Upper lobe of left lung (tissue), 6 donors: ENCODE results near the gene CD300LG. TPM values are rescaled to one million over a fixed set of nuclear protein-coding genes. Genes with fewer than 3 reads are reported as not detected.

Source experiments
- ATAC-seq, 2 donors: fragments of 200-7000 bp; cut with Tn5 transposase; one replicate each; pipeline ENCODE4 v1.9.1; 2022; ENCODE audit warnings: mild to moderate bottlenecking in 2 of 2, moderate library complexity in 2 of 2; ENCODE audit not compliant: low FRiP score in 2 of 2
- DNase-seq, 2 donors: peaks; one replicate each; pipeline ENCODE4 v3.0.0-alpha.2; 2019 to 2020
- H3K27ac ChIP-seq, 4 donors: fragments of 200-600 bp; sonication (generic); one replicate each; pipeline ENCODE4 v1.5.1; 2016 to 2019
- H3K27me3 ChIP-seq, 4 donors: fragments of 200-600 bp; sonication (generic); one replicate each; pipeline ENCODE4 v1.5.1; 2017 to 2019
- H3K36me3 ChIP-seq, 4 donors: fragments of 200-600 bp; sonication (generic); one replicate each; pipeline ENCODE4 v1.5.1; 2016 to 2019
- H3K4me1 ChIP-seq, 4 donors: fragments of 200-600 bp; sonication (generic); one replicate each; pipeline ENCODE4 v1.5.1; 2018 to 2019
- H3K4me3 ChIP-seq, 4 donors: fragments of 200-600 bp; sonication (generic); one replicate each; pipeline ENCODE4 v1.5.1; 2017 to 2019; ENCODE audit warnings: mild to moderate bottlenecking in 2 of 4, moderate library complexity in 1 of 4
- H3K9me3 ChIP-seq, 4 donors: fragments of 200-600 bp; sonication (generic); one replicate each; pipeline ENCODE4 v1.5.1; 2018 to 2019
- CTCF ChIP-seq, 6 experiments: fragments of 450-650 bp in 4 of 6; fragments of 200-600 bp in 2 of 6; sonication (generic) in 2 of 6; IDR thresholded peaks; one replicate each; pipeline ENCODE4 v1.5.1; 2016 to 2019; ENCODE audit warnings: antibody characterized with exemption in 6 of 6
- EP300 ChIP-seq, 4 donors: sonication (generic); formaldehyde crosslinking; IDR thresholded peaks; one replicate each; pipeline ENCODE4 v1.5.1; 2017; ENCODE audit warnings: antibody characterized with exemption in 4 of 4, control low read depth in 2 of 4
- POLR2A ChIP-seq, 4 donors: fragments of 450-650 bp; IDR thresholded peaks; one replicate each; pipeline ENCODE4 v1.5.1; 2016 to 2017; ENCODE audit warnings: antibody characterized with exemption in 4 of 4, mild to moderate bottlenecking in 2 of 4
- POLR2AphosphoS5 ChIP-seq, 2 donors: sonication (generic); formaldehyde crosslinking; IDR thresholded peaks; one replicate each; pipeline ENCODE4 v1.5.1; 2017; ENCODE audit warnings: antibody characterized with exemption in 2 of 2
- WGBS, 2 donors: methylation state at CpG; one replicate each; pipeline ENCODE4 v1.1.5; 2017 to 2018; 5-methylcytosine and 5-hydroxymethylcytosine counted together
- total RNA-seq, 6 donors: library from RNA; depleted of rRNA in 4 of 6; stranded (reverse); fragments of >200 nt in 4 of 6; gene quantifications; one replicate each; pipeline versions ENCODE4 v1.1.0 to v1.2.1, GENCODE V29; 2016 to 2021
- donor health status: DM: no; HTN: no; CAD: no; lungs with moderate emphysema.
- donor health status: DM: no; HTN: yes; CAD: no; lungs with severe emphysema.

Gene CD300LG
- total RNA-seq, 6 donors from 2014 or later: 0.71 to 65.9 (median 7.8) TPM

- DNase-seq (no peak), ATAC-seq (no peak)
- Histone ChIP-seq H3K4me1 (peaks cover 0 to 8% (median 5%) of the 10 kb centered on the region in 4 donors), H3K9me3 (no peaks in the 10 kb centered on the region), H3K4me3 (no peak overlapping the region), H3K27me3 (no peaks in the 10 kb centered on the region), H3K36me3 (no peaks in the 10 kb centered on the region), H3K27ac (no peak overlapping the region)
- no peak for TF ChIP-seq POLR2AphosphoS5 (IDR thresholded peaks at IDR 0.05)
- TF ChIP-seq CTCF (IDR thresholded peaks at IDR 0.05): no peak
- TF ChIP-seq EP300 (IDR thresholded peaks at IDR 0.05): no peak
- TF ChIP-seq POLR2A (IDR thresholded peaks at IDR 0.05): no peak
- WGBS, 2 donors: 72 to 82% methylated on average over 3 of the region's 3 CpGs
Observed at GRCh38 chr17:43874293-43874692, 27.3 kb downstream of the CD300LG start.

- Histone ChIP-seq H3K9me3 (no peaks in the 10 kb centered on the region), H3K27me3 (no peaks in the 10 kb centered on the region), H3K4me3 (no peak overlapping the region), H3K4me1 (peaks cover 0 to 8% (median 5%) of the 10 kb centered on the region in 4 donors), H3K27ac (no peak overlapping the region), H3K36me3 (no peaks in the 10 kb centered on the region)
- 89% methylated on average over 3 of the region's 3 CpGs for WGBS, 2 donors
- DNase-seq: no peak
- TF ChIP-seq EP300 (IDR thresholded peaks at IDR 0.05): no peak
- no peak for TF ChIP-seq POLR2AphosphoS5 (IDR thresholded peaks at IDR 0.05)
- no peak for TF ChIP-seq CTCF (IDR thresholded peaks at IDR 0.05)
- TF ChIP-seq POLR2A (IDR thresholded peaks at IDR 0.05): no peak
- ATAC-seq: no peak
Observed at GRCh38 chr17:43875476-43876147, 28.6 kb downstream of the CD300LG start.

GRCh38 chr17:43877031-43877430 lies 30.1 kb downstream of the CD300LG start:
- no peak for TF ChIP-seq POLR2AphosphoS5 (IDR thresholded peaks at IDR 0.05)
- TF ChIP-seq EP300 (IDR thresholded peaks at IDR 0.05): no peak
- no peak for TF ChIP-seq CTCF (IDR thresholded peaks at IDR 0.05)
- TF ChIP-seq POLR2A (IDR thresholded peaks at IDR 0.05): no peak
- no peak for ATAC-seq
- no peak for DNase-seq
- 88% methylated on average over 6 of the region's 7 CpGs; no CpG with 5 or more reads in 1 of the 2 donors for WGBS, 2 donors
- no peaks in the 10 kb centered on the region for H3K27me3 ChIP-seq
- no peaks in the 10 kb centered on the region for H3K9me3 ChIP-seq
- H3K36me3 ChIP-seq: no peaks in the 10 kb centered on the region
- H3K4me3 ChIP-seq: no peak overlapping the region
- peaks cover 0 to 8% (median 5%) of the 10 kb centered on the region in 4 donors for H3K4me1 ChIP-seq
- H3K27ac ChIP-seq: no peak overlapping the region

GRCh38 chr17:43877451-43878155 lies 30.6 kb downstream of the CD300LG start:
- no peak overlapping the region for H3K27ac ChIP-seq
- DNase-seq: no peak
- peaks cover 0 to 8% (median 5%) of the 10 kb centered on the region in 4 donors for H3K4me1 ChIP-seq
- no peak for TF ChIP-seq POLR2A (IDR thresholded peaks at IDR 0.05)
- TF ChIP-seq CTCF (IDR thresholded peaks at IDR 0.05): no peak
- TF ChIP-seq POLR2AphosphoS5 (IDR thresholded peaks at IDR 0.05): no peak
- no peak for TF ChIP-seq EP300 (IDR thresholded peaks at IDR 0.05)
- 93 to 95% methylated on average over 10 of the region's 10 CpGs for WGBS, 2 donors
- no peak overlapping the region for H3K4me3 ChIP-seq
- H3K9me3 ChIP-seq: no peaks in the 10 kb centered on the region
- ATAC-seq: no peak
- no peaks in the 10 kb centered on the region for H3K27me3 ChIP-seq
- no peaks in the 10 kb centered on the region for H3K36me3 ChIP-seq
